DND-41 (cell line): Measurements from ENCODE around the gene HIC2.
"Not testable (repeated sequence)": the region's sequence is repeated elsewhere in the genome, so short reads cannot be mapped to it uniquely, and the experiment has no call there.

ENCODE experiments used
- CTCF ChIP-seq: IDR thresholded peaks from 2 replicates; pipeline ENCODE4 v1.5.1; 2012; ENCODE audit warnings: borderline replicate concordance, low read length, moderate library complexity, mild to moderate bottlenecking; ENCODE audit not compliant: poor library complexity, severe bottlenecking; ENCODE audit errors: extremely low read depth
- EZH2 ChIP-seq: IDR thresholded peaks from 3 replicates; pipeline ENCODE4 v1.6.1; 2012; ENCODE audit warnings: borderline replicate concordance, low read depth, mild to moderate bottlenecking, moderate library complexity, low read length, inconsistent platforms; ENCODE audit not compliant: severe bottlenecking

- TF ChIP-seq CTCF, EZH2: not testable (repeated sequence)
Observed at GRCh38 chr22:21467337-21468193, 50.4 kb downstream of the HIC2 start, which contains the start of gene TMEM191C.
